Cardiac fibroblast (primary cell): ENCODE results near the gene OAF.
A peak's percentile ranks its signal among the peaks of the same experiment; 100 is the strongest.

Source experiments
- DNase-seq, 2 donors: peaks; one replicate each; pipeline versions ENCODE4 v3.0.0 to v3.0.0-alpha.2; 2010; ENCODE audit warnings: low read depth in 2 of 2
- H3K4me3 ChIP-seq, 2 donors: replicated peaks in 1 of 2; 1 replicate in 1 of 2; 2 replicates in 1 of 2; pipeline ENCODE4 v1.5.1; 2011; ENCODE audit warnings: low read depth in 2 of 2, low read length in 2 of 2, mild to moderate bottlenecking in 2 of 2, moderate library complexity in 1 of 2
- CTCF ChIP-seq: IDR thresholded peaks from one replicate; pipeline ENCODE4 v1.5.1; 2011; ENCODE audit warnings: low read depth, mild to moderate bottlenecking, low read length, inconsistent platforms

Gene OAF

DNA sequence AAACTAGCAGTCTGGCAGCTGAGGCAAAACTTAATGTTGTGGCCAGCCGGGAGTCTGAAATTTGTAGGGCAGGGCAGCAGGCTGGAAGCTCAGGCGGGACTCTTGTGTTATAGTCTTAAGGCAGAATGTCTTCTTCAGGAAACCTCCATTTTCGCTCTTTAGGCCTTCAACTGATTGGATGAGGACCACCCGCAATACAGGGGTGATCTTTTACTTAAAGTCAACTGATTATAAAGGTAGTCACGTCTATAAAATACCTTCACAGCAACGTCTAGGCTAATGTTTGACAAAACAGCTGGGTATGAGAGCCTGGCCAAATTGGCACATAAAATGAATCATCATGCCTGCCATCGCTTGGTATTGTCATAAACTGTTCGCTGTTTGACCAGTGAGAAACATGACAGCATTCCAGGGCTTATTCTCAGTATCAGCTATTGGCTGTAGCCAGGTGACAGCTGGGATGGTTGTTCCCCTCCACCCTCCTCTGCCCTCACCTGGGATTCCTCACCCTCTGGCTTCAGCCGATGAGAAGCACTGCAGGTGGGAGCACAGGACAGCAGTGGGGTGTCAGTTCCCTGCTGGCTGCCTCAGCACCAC, 22.5 kb downstream of the OAF start:
- no peak for TF ChIP-seq CTCF
- H3K4me3 ChIP-seq, result no peak overlapping the region
- no peak for DNase-seq

- no peak overlapping the region for H3K4me3 ChIP-seq
- peak; percentile 83 for TF ChIP-seq CTCF
- DNase-seq, result peak; percentile 58 to 66
Measured at GRCh38 chr11:120235024-120235628, 24.3 kb downstream of the OAF start.

DNA sequence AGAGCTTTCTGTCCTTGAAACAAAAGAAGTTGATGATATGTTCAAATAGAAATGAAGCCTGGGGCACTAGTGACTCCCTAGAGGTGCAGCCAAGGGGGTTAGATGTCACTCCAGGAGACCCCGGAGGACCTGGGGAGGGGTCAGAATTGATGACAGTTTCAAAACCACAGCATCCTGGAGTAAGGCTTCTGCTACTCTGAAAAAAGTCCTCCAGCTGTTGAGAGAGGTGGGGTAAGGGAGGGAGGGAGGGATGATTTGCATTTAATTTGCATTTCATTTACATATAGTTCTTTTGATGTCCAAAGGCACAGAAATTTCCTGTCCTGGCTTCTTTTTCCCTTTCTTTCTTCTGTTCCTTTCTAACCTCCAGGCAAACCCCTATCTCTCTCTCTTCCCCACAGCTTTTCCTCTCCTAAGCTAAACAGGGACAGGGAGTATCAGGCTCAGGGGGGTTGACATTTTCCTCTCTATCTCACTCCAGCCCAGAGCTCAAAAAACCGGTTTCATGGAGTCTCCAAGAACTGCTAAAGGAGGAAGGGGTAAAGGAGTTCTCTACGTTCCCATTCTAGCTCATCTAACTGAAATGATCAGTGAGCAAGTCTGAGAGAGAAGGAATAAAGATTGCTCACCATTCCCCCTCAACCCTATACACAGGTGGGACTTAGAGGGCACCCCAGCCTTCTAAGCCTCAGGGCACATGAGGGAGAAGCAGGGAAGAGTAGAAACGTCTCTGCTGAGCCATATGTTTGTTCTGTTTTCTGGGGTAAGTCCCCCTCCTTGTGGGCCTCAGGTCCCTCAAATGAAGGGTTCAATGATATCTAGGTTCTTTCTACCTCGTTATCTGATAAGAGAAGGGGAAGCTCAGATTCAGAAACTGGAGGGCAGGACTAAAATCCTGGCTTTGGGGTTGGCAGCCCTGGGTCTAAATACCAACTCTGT, 25.6 kb downstream of the OAF start:
- no peak overlapping the region for H3K4me3 ChIP-seq
- no peak for TF ChIP-seq CTCF
- DNase-seq, result peak in 1 of 2 donors; percentile 20

DNA sequence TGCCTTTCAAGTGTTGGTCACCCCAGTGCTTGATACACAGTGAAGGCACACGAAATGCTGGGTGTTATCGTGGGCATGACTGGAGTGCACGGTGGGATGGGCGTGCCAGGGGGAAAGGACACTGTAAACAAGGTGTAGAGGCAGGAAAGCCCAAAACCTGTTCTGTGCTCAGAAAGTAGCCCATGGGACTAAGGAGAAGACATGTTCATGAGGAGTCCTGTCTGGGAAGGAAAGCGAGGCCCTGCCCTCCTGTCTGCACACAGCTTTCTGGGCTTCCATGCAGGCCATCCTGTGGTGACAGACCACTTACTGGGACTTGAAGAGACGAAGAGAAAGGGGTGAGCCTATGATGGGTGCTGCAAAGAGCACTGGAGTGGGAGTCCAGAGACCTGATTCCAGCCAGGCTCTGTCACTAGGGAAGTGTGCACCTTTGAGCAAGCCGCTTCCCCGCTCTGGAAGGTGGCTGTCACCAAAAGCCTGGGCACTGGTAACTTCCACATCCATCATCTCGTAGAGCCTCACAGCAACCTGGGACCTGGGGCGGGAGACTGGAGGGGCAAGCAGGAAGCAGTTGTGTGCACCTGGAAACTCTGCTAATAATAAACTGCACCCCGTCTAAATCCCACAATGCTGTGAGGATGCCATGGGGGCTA, 28.3 kb downstream of the OAF start:
- DNase-seq, result no peak
- TF ChIP-seq CTCF, result no peak
- no peak overlapping the region for H3K4me3 ChIP-seq

DNA sequence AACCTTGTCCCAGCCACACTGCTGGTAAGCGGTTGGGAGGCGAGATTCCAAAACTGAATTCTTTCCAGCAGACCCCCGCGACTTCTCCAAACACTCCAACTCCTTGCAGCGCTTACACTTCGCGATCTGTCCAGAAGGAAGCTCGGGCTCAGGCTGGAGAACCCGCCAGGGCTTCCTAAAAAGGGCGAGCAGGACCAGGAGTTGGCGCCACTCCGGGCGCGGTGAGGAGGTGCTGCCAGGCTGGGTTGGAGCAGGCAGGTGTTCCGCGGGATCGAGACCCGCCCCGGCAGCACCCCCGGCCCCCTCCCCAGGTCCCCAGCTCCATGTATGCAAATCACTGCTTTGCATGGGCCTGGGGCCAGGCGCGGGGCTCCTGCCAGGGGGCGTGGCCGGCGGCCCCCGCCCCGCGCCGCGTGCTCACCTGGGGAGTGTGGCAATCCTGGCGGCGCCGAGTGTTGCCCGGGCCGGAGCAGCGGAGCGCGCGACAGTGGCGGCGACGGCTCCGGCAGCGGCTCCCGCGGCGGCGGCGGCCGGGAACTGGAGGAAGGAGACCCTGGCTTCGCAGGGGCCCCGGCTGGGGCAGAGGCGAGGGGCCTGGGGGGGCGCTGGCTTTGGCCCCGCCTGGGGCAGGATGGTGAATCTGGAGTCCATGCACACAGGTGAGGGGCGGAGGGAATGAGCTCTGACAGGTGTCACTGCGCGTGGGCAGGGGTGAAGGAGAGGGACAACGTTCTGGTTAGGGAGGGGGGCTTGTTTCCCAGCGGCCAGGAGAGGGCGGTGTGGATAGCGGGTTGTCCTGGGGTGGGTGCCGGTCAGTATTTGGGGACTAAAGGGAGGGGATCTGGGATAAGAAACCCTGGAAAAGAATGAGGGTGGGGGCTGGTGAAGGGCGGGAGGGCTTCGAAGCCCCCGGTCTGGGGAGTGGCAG, 29.1 kb downstream of the OAF start, which contains the start of gene POU2F3:
POU2F3 (plus strand) TSS at position 428 of the 928 bp plus-strand sequence; CDS start at position 632, 204 bp downstream.
- DNase-seq, result no peak
- no peak for TF ChIP-seq CTCF
- no peak within 1 kb of the TSS for H3K4me3 ChIP-seq
